Activated T-cell treated with anti-CD3 and anti-CD28 coated beads for 48 hours (primary cell): ENCODE results near the gene SMAGP.

Experiments
- DNase-seq: peaks from one replicate; pipeline ENCODE4 v3.0.0-alpha.2; 2020; ENCODE audit warnings: low read depth

Gene SMAGP

GRCh38 chr12:51195841-51196240 is 74.4 kb downstream of the SMAGP start:
- DNase-seq, result no peak
